Astrocyte of the cerebellum (primary cell): ENCODE measurements around the gene NDUFAF4.
A peak's percentile ranks its signal among the peaks of the same experiment; 100 is the strongest.

Experiments
- DNase-seq: peaks from one replicate; pipeline ENCODE4 v3.0.0-alpha.2; 2011; ENCODE audit warnings: low read depth
- H3K4me3 ChIP-seq: 2 replicates; pipeline ENCODE4 v1.5.1; 2011; ENCODE audit warnings: mild to moderate bottlenecking, low read depth, low read length, moderate library complexity
- in situ Hi-C: cut with HindIII; loops from 2 replicates; pipeline ENCODE4 v1.10.0; 2017; ENCODE audit warnings: low sequenced_read_pairs
- TF ChIP-seq, protein P1 (sequence below): IDR thresholded peaks from 2 replicates; pipeline ENCODE4 v1.5.1; 2012; ENCODE audit warnings: low read length, low read depth, moderate library complexity, mild to moderate bottlenecking; ENCODE audit errors: missing control alignments

The NDUFAF4 gene

DNA sequence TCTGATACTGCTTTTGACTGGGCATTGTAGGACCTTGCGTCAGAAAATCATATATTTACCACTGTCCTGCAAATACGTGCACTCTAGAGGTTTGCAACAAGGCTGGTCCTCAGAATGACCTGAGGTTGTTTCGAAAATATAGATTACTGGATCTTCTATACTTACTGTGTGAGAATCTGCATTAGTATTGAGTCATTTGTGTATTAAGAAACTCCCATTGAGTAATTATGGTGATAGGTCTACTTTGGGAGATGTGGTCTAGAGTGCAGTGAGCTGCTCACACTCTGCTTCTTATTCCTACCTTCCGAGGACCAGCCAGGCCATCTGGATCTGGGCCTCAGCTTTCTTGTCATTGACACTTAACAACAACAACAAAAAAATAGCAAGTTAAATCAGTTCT is 36.4 kb upstream of the NDUFAF4 start:
- DNase-seq: no peak
- in situ Hi-C loops: no loop called here
- TF ChIP-seq, protein P1, sequence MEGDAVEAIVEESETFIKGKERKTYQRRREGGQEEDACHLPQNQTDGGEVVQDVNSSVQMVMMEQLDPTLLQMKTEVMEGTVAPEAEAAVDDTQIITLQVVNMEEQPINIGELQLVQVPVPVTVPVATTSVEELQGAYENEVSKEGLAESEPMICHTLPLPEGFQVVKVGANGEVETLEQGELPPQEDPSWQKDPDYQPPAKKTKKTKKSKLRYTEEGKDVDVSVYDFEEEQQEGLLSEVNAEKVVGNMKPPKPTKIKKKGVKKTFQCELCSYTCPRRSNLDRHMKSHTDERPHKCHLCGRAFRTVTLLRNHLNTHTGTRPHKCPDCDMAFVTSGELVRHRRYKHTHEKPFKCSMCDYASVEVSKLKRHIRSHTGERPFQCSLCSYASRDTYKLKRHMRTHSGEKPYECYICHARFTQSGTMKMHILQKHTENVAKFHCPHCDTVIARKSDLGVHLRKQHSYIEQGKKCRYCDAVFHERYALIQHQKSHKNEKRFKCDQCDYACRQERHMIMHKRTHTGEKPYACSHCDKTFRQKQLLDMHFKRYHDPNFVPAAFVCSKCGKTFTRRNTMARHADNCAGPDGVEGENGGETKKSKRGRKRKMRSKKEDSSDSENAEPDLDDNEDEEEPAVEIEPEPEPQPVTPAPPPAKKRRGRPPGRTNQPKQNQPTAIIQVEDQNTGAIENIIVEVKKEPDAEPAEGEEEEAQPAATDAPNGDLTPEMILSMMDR: no peak
- H3K4me3 ChIP-seq: no peak overlapping the region

DNA sequence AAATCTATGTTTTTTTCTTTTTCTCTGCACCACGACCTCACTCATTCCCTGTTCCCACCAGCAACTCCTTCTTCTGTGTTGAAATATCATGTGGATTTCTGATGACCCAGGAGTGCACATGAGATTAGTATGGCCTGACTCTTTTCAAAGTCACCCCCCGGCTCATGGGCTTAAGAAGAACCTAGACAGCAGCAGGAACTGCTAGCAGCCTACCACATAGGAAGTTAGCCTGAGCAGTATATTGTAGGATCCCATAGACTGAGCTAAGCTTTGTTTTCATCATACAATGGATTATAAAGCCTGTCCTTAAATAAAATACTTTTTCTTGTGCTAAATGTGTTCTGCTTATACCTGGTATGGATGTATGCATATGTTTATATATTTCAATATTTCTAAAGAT is 33.5 kb upstream of the NDUFAF4 start:
- no peak overlapping the region for H3K4me3 ChIP-seq
- no peak for DNase-seq
- in situ Hi-C loops: no loop called here
- TF ChIP-seq, protein P1: no peak

DNA sequence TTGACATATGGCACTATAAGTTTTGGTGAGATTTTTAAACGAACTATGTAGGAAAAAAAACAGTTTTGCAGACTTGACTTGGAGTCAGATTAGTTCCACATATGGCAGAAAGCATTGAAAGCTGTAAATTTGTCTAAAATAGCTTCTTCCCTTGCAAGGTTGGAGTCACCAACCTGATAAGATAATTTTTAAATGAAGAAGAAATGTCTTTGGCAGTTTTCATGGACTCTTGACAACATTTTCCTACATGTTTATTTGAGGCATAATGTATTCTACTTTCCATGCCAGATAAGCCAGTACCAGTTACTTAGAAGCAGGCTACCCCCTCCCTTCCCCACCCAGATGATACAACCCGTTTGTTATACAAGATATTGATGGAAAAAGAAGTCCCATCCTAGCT is 32.0 kb upstream of the NDUFAF4 start:
- no peak overlapping the region for H3K4me3 ChIP-seq
- in situ Hi-C loops: no loop called here
- no peak for DNase-seq
- TF ChIP-seq, protein P1: no peak

DNA sequence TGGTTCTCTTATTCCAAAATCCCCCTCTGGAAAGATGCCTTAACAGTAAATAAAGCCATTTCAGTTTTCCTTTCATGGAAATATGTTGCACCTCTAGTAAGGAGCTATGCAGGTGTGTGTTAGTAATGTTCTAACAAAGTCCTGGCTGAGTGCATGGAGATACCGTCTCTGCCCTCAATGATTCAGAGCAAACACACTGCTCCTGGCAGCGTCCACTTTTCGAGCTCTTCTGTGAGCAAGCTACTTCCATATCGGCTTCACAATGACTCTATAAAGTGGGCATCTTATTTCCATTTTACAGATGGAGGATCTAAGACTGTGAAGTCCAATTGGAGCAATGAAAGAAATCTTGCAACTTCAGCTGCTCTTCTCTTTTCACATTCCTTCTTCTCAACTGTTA is 30.0 kb upstream of the NDUFAF4 start:
- DNase-seq: no peak
- in situ Hi-C loops: no loop called here
- TF ChIP-seq, protein P1: no peak
- no peak overlapping the region for H3K4me3 ChIP-seq

DNA sequence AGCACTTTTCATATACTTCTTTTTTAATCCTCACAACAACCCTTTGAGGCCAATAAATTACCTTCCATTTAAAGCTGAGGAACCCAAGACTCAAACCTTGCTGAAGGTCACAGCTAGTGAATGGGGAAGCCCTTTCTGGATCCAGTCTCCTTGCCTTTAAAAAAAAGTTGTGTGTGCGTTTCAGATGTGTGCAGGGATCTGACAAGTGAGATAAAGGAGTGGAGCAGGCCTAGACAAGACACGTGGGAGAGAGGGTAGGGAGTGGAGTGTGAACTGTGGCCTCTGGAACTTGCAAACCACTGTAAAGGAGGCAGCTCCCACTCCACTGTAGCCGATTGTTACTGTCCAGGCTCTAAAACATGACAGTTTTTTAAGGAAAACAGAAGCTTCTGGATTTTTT is 28.7 kb upstream of the NDUFAF4 start:
- in situ Hi-C loops: no loop called here
- H3K4me3 ChIP-seq: no peak overlapping the region
- TF ChIP-seq, protein P1: no peak
- DNase-seq: no peak

DNA sequence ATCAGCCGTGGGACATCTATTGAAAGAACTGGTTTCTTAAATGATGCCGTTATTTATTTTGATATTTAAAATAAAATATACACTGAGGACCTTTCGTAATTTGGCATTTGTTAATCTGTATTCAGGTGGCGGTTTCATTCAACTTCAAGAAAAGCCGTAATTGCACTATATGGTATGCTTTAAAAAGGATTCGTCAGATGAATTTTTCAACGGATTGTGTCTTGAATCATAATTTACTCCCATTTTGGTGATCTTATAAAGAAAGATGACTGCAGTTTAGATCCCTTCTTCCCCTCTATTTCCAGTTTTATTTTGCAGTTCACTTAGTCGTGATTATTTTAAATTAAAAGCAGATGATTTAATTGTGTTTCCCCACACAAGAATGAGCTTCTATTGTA is 27.6 kb upstream of the NDUFAF4 start:
- H3K4me3 ChIP-seq: peak overlapping the region; percentile 81
- TF ChIP-seq, protein P1: no peak
- in situ Hi-C loops: no loop called here
- no peak for DNase-seq
